Upper lobe of left lung (tissue), 6 donors: ENCODE measurements around the gene MYO5B. TPM values are rescaled to one million over a fixed set of nuclear protein-coding genes. Genes with fewer than 3 reads are reported as not detected.
A peak's percentile ranks its signal among the peaks of the same experiment; 100 is the strongest.

Source experiments
- ATAC-seq, 2 donors: fragments of 200-7000 bp; cut with Tn5 transposase; one replicate each; pipeline ENCODE4 v1.9.1; 2022; ENCODE audit warnings: mild to moderate bottlenecking in 2 of 2, moderate library complexity in 2 of 2; ENCODE audit not compliant: low FRiP score in 2 of 2
- DNase-seq, 2 donors: peaks; one replicate each; pipeline ENCODE4 v3.0.0-alpha.2; 2019 to 2020
- H3K27ac ChIP-seq, 4 donors: fragments of 200-600 bp; sonication (generic); one replicate each; pipeline ENCODE4 v1.5.1; 2016 to 2019
- H3K27me3 ChIP-seq, 4 donors: fragments of 200-600 bp; sonication (generic); one replicate each; pipeline ENCODE4 v1.5.1; 2017 to 2019
- H3K36me3 ChIP-seq, 4 donors: fragments of 200-600 bp; sonication (generic); one replicate each; pipeline ENCODE4 v1.5.1; 2016 to 2019
- H3K4me1 ChIP-seq, 4 donors: fragments of 200-600 bp; sonication (generic); one replicate each; pipeline ENCODE4 v1.5.1; 2018 to 2019
- H3K4me3 ChIP-seq, 4 donors: fragments of 200-600 bp; sonication (generic); one replicate each; pipeline ENCODE4 v1.5.1; 2017 to 2019; ENCODE audit warnings: mild to moderate bottlenecking in 2 of 4, moderate library complexity in 1 of 4
- H3K9me3 ChIP-seq, 4 donors: fragments of 200-600 bp; sonication (generic); one replicate each; pipeline ENCODE4 v1.5.1; 2018 to 2019
- EP300 ChIP-seq, 4 donors: sonication (generic); formaldehyde crosslinking; IDR thresholded peaks; one replicate each; pipeline ENCODE4 v1.5.1; 2017; ENCODE audit warnings: antibody characterized with exemption in 4 of 4, control low read depth in 2 of 4
- POLR2A ChIP-seq, 4 donors: fragments of 450-650 bp; IDR thresholded peaks; one replicate each; pipeline ENCODE4 v1.5.1; 2016 to 2017; ENCODE audit warnings: antibody characterized with exemption in 4 of 4, mild to moderate bottlenecking in 2 of 4
- POLR2AphosphoS5 ChIP-seq, 2 donors: sonication (generic); formaldehyde crosslinking; IDR thresholded peaks; one replicate each; pipeline ENCODE4 v1.5.1; 2017; ENCODE audit warnings: antibody characterized with exemption in 2 of 2
- WGBS, 2 donors: methylation state at CpG; one replicate each; pipeline ENCODE4 v1.1.5; 2017 to 2018; 5-methylcytosine and 5-hydroxymethylcytosine counted together
- total RNA-seq, 6 donors: library from RNA; depleted of rRNA in 4 of 6; stranded (reverse); fragments of >200 nt in 4 of 6; gene quantifications; one replicate each; pipeline versions ENCODE4 v1.1.0 to v1.2.1, GENCODE V29; 2016 to 2021
- TF ChIP-seq, protein P1 (sequence below), 6 experiments: fragments of 450-650 bp in 4 of 6; fragments of 200-600 bp in 2 of 6; sonication (generic) in 2 of 6; IDR thresholded peaks; one replicate each; pipeline ENCODE4 v1.5.1; 2016 to 2019; ENCODE audit warnings: antibody characterized with exemption in 6 of 6
- donor health status: DM: no; HTN: no; CAD: no; lungs with moderate emphysema.
- donor health status: DM: no; HTN: yes; CAD: no; lungs with severe emphysema.

MYO5B gene
- total RNA-seq, 6 donors from 2014 or later: 25.4 to 95.2 (median 49.6) TPM

DNA sequence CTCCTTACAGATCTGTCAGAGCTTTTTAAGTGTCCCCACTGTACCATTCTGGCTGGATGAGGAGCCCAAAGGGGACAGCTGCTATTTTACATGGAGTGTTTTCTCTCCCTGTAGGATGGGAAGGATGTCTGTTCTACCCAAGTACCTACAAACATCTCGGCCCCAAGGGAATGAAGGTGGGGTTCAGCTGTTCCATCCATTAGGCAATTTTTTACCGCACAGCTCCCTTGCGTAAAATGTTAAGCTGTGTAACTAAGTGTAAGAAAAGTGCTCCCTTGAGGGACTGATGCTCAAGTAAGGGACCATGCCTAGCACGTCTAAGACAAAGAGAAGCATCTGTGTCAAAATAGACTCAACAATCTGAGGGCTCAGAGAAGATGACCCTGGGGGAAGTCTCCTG, 180.3 kb downstream of the MYO5B start:
- no peak overlapping the region for H3K4me3 ChIP-seq
- 87% methylated on average over 4 of the region's 4 CpGs for WGBS, 2 donors
- H3K9me3 ChIP-seq: no peaks in the 10 kb centered on the region
- DNase-seq (no peak), ATAC-seq (no peak)
- TF ChIP-seq, protein P1, sequence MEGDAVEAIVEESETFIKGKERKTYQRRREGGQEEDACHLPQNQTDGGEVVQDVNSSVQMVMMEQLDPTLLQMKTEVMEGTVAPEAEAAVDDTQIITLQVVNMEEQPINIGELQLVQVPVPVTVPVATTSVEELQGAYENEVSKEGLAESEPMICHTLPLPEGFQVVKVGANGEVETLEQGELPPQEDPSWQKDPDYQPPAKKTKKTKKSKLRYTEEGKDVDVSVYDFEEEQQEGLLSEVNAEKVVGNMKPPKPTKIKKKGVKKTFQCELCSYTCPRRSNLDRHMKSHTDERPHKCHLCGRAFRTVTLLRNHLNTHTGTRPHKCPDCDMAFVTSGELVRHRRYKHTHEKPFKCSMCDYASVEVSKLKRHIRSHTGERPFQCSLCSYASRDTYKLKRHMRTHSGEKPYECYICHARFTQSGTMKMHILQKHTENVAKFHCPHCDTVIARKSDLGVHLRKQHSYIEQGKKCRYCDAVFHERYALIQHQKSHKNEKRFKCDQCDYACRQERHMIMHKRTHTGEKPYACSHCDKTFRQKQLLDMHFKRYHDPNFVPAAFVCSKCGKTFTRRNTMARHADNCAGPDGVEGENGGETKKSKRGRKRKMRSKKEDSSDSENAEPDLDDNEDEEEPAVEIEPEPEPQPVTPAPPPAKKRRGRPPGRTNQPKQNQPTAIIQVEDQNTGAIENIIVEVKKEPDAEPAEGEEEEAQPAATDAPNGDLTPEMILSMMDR (IDR thresholded peaks at IDR 0.05): no peak
- TF ChIP-seq EP300 (IDR thresholded peaks at IDR 0.05): no peak
- no peak for TF ChIP-seq POLR2A (IDR thresholded peaks at IDR 0.05)
- TF ChIP-seq POLR2AphosphoS5 (IDR thresholded peaks at IDR 0.05): no peak
- H3K4me1 ChIP-seq: peaks cover 5 to 24% (median 12%) of the 10 kb centered on the region in 4 donors
- H3K36me3 ChIP-seq: no peaks in the 10 kb centered on the region
- H3K27me3 ChIP-seq: no peaks in the 10 kb centered on the region
- no peak overlapping the region for H3K27ac ChIP-seq

DNA sequence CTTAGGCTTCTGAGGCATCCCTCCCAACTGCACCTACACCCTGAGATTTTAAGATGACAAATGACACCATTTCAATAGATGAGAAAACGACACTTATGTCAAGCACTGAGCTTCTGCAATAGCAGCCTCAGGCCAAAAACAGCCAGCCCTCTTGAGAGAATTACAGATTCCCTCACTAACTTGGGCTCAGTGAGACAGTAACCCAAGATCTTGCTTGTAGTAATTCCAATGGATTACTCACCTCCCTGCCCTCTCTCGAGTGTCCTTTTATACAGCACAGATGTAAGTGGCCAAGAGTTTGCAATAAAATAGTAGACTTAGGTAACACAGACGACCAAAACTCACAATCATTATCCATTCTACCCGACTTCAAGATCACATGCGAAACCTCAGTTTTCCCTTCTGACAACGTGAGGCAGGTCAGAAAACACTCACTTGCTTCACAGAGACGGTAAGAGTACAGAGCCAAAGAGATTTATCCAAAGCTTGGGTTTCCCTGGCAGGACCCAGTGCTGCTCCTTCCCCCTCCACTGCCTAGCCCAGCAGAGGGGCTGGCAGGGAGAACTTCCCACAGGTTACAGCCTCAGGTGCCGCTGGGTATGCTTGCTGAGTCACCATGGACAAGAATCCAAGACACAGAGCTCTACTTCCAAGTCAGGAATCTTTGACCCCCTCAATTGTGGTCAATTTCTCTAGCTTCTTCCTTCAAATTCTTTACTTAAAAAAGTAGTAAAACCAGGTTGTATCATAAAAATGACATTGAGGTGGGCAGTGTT, 181.4 kb downstream of the MYO5B start:
- no peaks in the 10 kb centered on the region for H3K27me3 ChIP-seq
- H3K9me3 ChIP-seq: no peaks in the 10 kb centered on the region
- H3K27ac ChIP-seq: no peak overlapping the region
- no peak overlapping the region for H3K4me3 ChIP-seq
- TF ChIP-seq POLR2A (IDR thresholded peaks at IDR 0.05) (no peak), EP300 (IDR thresholded peaks at IDR 0.05) (no peak), POLR2AphosphoS5 (IDR thresholded peaks at IDR 0.05) (no peak)
- TF ChIP-seq, protein P1 (IDR thresholded peaks at IDR 0.05): no peak
- H3K4me1 ChIP-seq: peaks cover 5 to 25% (median 12%) of the 10 kb centered on the region in 4 donors
- 78 to 81% methylated on average over 8 of the region's 8 CpGs for WGBS, 2 donors
- no peaks in the 10 kb centered on the region for H3K36me3 ChIP-seq
- no peak for DNase-seq
- peak in 1 of 2 donors; percentile 39 for ATAC-seq

DNA sequence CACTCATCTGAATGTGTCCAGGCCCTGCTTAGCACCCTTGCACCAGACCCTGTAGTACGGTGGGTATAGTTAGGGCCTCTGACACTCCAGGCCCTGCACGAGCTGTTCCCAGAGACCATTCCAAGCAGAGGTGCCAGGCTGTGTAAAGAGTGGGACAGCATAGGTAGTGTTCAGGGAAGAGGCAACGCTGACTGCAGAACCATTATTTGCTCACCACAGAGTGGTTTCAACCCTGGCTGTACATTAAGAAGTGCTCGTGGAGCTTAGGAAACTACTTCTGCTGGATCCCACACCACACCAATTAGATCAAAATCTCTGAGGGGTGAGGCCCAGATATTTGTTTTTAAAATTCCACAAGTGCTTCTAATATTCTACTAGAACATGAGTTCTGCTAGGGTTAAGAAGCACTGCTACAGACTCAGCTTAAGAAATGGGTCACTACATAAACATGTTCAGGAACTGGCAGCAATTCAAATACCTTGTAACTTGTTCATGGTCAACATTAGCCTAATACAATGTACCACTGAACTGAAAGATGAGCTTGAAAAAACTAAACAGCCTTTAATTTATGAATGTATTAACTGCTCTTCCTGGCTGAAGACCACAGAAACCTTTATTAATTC, 183.0 kb downstream of the MYO5B start:
- H3K36me3 ChIP-seq: no peaks in the 10 kb centered on the region
- H3K4me1 ChIP-seq: peaks cover 5 to 25% (median 12%) of the 10 kb centered on the region in 4 donors
- WGBS, 2 donors: 58 to 72% methylated on average over 4 of the region's 4 CpGs
- peak; percentile 56 to 75 for ATAC-seq
- peak in 1 of 2 donors; percentile 28 for DNase-seq
- TF ChIP-seq, protein P1 (IDR thresholded peaks at IDR 0.05): no peak
- no peak for TF ChIP-seq POLR2A (IDR thresholded peaks at IDR 0.05)
- TF ChIP-seq EP300 (IDR thresholded peaks at IDR 0.05): no peak
- no peak for TF ChIP-seq POLR2AphosphoS5 (IDR thresholded peaks at IDR 0.05)
- H3K9me3 ChIP-seq: no peaks in the 10 kb centered on the region
- no peaks in the 10 kb centered on the region for H3K27me3 ChIP-seq
- H3K4me3 ChIP-seq: no peak overlapping the region
- peak overlapping the region; percentile 33 to 67 (median 58) for H3K27ac ChIP-seq

DNA sequence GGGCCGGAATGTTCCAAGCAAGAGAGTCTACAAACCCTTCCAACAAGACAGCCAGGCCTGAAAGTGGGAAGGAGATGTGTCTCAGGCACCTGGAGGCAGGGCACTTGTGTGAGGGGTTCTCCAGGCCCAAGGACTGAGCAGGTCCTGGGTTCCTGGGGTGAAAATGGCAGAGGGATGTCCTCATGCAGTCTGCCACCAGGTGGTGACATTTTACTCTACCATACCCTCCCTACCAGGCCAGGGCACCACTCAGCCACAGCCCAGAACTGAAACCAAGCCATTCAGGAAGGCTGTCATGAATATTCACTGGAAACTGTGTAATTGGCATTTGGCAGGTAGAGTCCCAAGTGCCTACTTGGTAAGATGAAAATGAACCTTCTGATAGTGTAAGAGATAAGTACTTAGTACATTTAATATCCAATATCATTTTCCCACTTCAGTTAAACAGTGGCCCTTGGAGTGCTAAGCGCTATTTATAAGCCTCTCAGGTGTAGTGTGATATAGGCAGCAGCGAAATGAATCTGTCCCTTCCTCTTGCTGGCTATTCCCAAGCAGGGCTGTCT, 185.1 kb downstream of the MYO5B start:
- 75 to 81% methylated on average over 3 of the region's 3 CpGs for WGBS, 2 donors
- Histone ChIP-seq H3K27ac (no peak overlapping the region), H3K36me3 (no peaks in the 10 kb centered on the region), H3K4me3 (no peak overlapping the region), H3K27me3 (no peaks in the 10 kb centered on the region), H3K9me3 (no peaks in the 10 kb centered on the region), H3K4me1 (peaks cover 5 to 25% (median 12%) of the 10 kb centered on the region in 4 donors)
- TF ChIP-seq, protein P1 (IDR thresholded peaks at IDR 0.05): peak; percentile 26 to 76 (median 64)
- no peak for TF ChIP-seq EP300 (IDR thresholded peaks at IDR 0.05)
- TF ChIP-seq POLR2AphosphoS5 (IDR thresholded peaks at IDR 0.05): no peak
- ATAC-seq: peak; percentile 60 to 79
- peak in 1 of 2 donors; percentile 66 for DNase-seq
